Activated CD4-positive, alpha-beta T cell treated with anti-CD3 and anti-CD28 coated beads, Interleukin-2, Interleukin-6, amounts not matched to agents 100 ng/mL and 50 ng/mL, durations not matched to agents 16 hours and 8 hours (primary cell): ENCODE results near the gene GIMAP2.
"Not testable (repeated sequence)": the region's sequence is repeated elsewhere in the genome, so short reads cannot be mapped to it uniquely, and the experiment has no call there.

Experiments
- DNase-seq: peaks from one replicate; pipeline ENCODE4 v3.0.0-alpha.2; 2020

Gene GIMAP2

GRCh38 chr7:150685219-150686029 is at the start of gene GIMAP2:
TSS of gene GIMAP2 (plus strand) at chr7:150685706. CDS start at chr7:150687060, 1,354 bp downstream.
- peak; percentile 70 for DNase-seq

- no peak for DNase-seq
Observed at GRCh38 chr7:150641854-150642253, 43.7 kb upstream of the GIMAP2 start.

- no peak for DNase-seq
Observed at GRCh38 chr7:150642926-150643325, 42.6 kb upstream of the GIMAP2 start.

GRCh38 chr7:150645259-150646020 is 40.1 kb upstream of the GIMAP2 start:
- DNase-seq, result no peak

- DNase-seq, result no peak
Observed at GRCh38 chr7:150648353-150649079, 37.0 kb upstream of the GIMAP2 start.

- no peak for DNase-seq
Observed at GRCh38 chr7:150649080-150649385, 36.5 kb upstream of the GIMAP2 start.

GRCh38 chr7:150654692-150655091 is 30.8 kb upstream of the GIMAP2 start:
- no peak for DNase-seq

- no peak for DNase-seq
Observed at GRCh38 chr7:150656047-150656446, 29.5 kb upstream of the GIMAP2 start.

- no peak for DNase-seq
Observed at GRCh38 chr7:150657526-150657925, 28.0 kb upstream of the GIMAP2 start.

- DNase-seq, result no peak
Observed at GRCh38 chr7:150660939-150661613, 24.4 kb upstream of the GIMAP2 start.

GRCh38 chr7:150662821-150663220 is 22.7 kb upstream of the GIMAP2 start:
- not testable (repeated sequence) for DNase-seq

- peak; percentile 72 for DNase-seq
Observed at GRCh38 chr7:150663802-150664494, 21.6 kb upstream of the GIMAP2 start.

GRCh38 chr7:150665089-150665748 is 20.3 kb upstream of the GIMAP2 start:
- peak; percentile 44 for DNase-seq

- no peak for DNase-seq
Observed at GRCh38 chr7:150665896-150666295, 19.6 kb upstream of the GIMAP2 start.

- no peak for DNase-seq
Observed at GRCh38 chr7:150666412-150666811, 19.1 kb upstream of the GIMAP2 start.

GRCh38 chr7:150668472-150668911 is 17.0 kb upstream of the GIMAP2 start:
- DNase-seq, result peak; percentile 85

GRCh38 chr7:150668977-150669376 is 16.5 kb upstream of the GIMAP2 start:
- no peak for DNase-seq

- not testable (repeated sequence) for DNase-seq
Observed at GRCh38 chr7:150671798-150672585, 13.5 kb upstream of the GIMAP2 start.

- no peak for DNase-seq
Observed at GRCh38 chr7:150675714-150676113, 9.8 kb upstream of the GIMAP2 start.

GRCh38 chr7:150676276-150676675 is 9.2 kb upstream of the GIMAP2 start:
- not testable (repeated sequence) for DNase-seq

- peak; percentile 39 for DNase-seq
Observed at GRCh38 chr7:150676854-150677253, 8.7 kb upstream of the GIMAP2 start.
